Endothelial cell of umbilical vein (primary cell): ENCODE measurements around the gene RNASE7.

ENCODE experiments used
- CTCF ChIP-seq, 2 donors: IDR thresholded peaks; 1 replicate in 1 of 2; 2 replicates in 1 of 2; pipeline ENCODE4 v1.5.1; 2011; ENCODE audit warnings: low read length in 2 of 2, mild to moderate bottlenecking in 2 of 2, moderate library complexity in 2 of 2, control low read depth in 1 of 2, inconsistent platforms in 1 of 2, low read depth in 1 of 2; ENCODE audit not compliant: insufficient read depth in 1 of 2; ENCODE audit errors: extremely low read depth in 1 of 2
- MAX ChIP-seq: IDR thresholded peaks from 2 replicates; pipeline ENCODE4 v1.6.1; 2011; ENCODE audit not compliant: insufficient read depth, insufficient read length
- POLR2A ChIP-seq: IDR thresholded peaks from 2 replicates; pipeline ENCODE4 v1.6.1; 2012; ENCODE audit warnings: low read depth, mild to moderate bottlenecking, control low read depth, low read length

GRCh38 chr14:21041676-21042433 lies at the start of gene RNASE7:
- TF ChIP-seq MAX (no peak), CTCF (IDR thresholded peaks at IDR 0.05; ENCODE audit: extremely low read depth in 1 of 2, insufficient read depth in 1 of 2, low read depth in 1 of 2, low read length in 2 of 2) (no peak), POLR2A (no peak)
